Occipital lobe (tissue), 2 donors: ENCODE data around the gene PCNX2. TPM values are rescaled to one million over a fixed set of nuclear protein-coding genes. Genes with fewer than 3 reads are reported as not detected.
A peak's percentile ranks its signal among the peaks of the same experiment; 100 is the strongest.

ENCODE experiments used
- DNase-seq: peaks from one replicate; lab custom pipeline; 2025; lab: John Stamatoyannopoulos, UW
- total RNA-seq: library from RNA; depleted of rRNA; stranded (reverse); fragments of >200 nt; gene quantifications from one replicate; pipeline ENCODE4 v1.2.3, GENCODE V29; 2014

PCNX2 gene
- total RNA-seq, 1 donor from 2014 or later: 175 TPM

- no peak for DNase-seq
Observed at GRCh38 chr1:232987774-232988140, 307.8 kb downstream of the PCNX2 start.

GRCh38 chr1:232987046-232987773 is 308.3 kb downstream of the PCNX2 start:
- no peak for DNase-seq

GRCh38 chr1:232986527-232986922 is 309.0 kb downstream of the PCNX2 start:
- DNase-seq: no peak

- DNase-seq: no peak
Observed at GRCh38 chr1:232985882-232986526, 309.5 kb downstream of the PCNX2 start.

GRCh38 chr1:232984577-232985425 is 310.7 kb downstream of the PCNX2 start:
- DNase-seq: no peak

- DNase-seq: no peak
Observed at GRCh38 chr1:232983817-232984567, 311.5 kb downstream of the PCNX2 start.

GRCh38 chr1:232983375-232983774 is 312.1 kb downstream of the PCNX2 start:
- DNase-seq: no peak

GRCh38 chr1:232982238-232982944 is 313.1 kb downstream of the PCNX2 start:
- no peak for DNase-seq

- no peak for DNase-seq
Observed at GRCh38 chr1:232980986-232981560, 314.5 kb downstream of the PCNX2 start.

- peak; percentile 22 for DNase-seq
Observed at GRCh38 chr1:232980355-232980978, 315.1 kb downstream of the PCNX2 start.

GRCh38 chr1:232979558-232979957 is 316.0 kb downstream of the PCNX2 start:
- DNase-seq: no peak

GRCh38 chr1:232978815-232979214 is 316.7 kb downstream of the PCNX2 start:
- no peak for DNase-seq

GRCh38 chr1:232978091-232978634 is 317.4 kb downstream of the PCNX2 start:
- DNase-seq: no peak

- no peak for DNase-seq
Observed at GRCh38 chr1:232974971-232975370, 320.6 kb downstream of the PCNX2 start.

GRCh38 chr1:232973652-232974611 is 321.6 kb downstream of the PCNX2 start:
- DNase-seq: no peak

- DNase-seq: no peak
Observed at GRCh38 chr1:232970508-232970907, 325.0 kb downstream of the PCNX2 start.

- DNase-seq: no peak
Observed at GRCh38 chr1:232969799-232970198, 325.7 kb downstream of the PCNX2 start.

- DNase-seq: no peak
Observed at GRCh38 chr1:232968965-232969364, 326.6 kb downstream of the PCNX2 start.

GRCh38 chr1:232968391-232968790 is 327.1 kb downstream of the PCNX2 start:
- DNase-seq: no peak
